GM11168 (cell line): ENCODE data around the gene PCGF1.

ENCODE experiments used
- in situ Hi-C: fragments of 300-500 bp; cut with MboI; formaldehyde crosslinking; loops from one replicate; pipeline ENCODE4 v1.12.0; 2022; ENCODE audit warnings: low sequenced_read_pairs; ENCODE audit not compliant: unreplicated experiment

The PCGF1 gene

DNA sequence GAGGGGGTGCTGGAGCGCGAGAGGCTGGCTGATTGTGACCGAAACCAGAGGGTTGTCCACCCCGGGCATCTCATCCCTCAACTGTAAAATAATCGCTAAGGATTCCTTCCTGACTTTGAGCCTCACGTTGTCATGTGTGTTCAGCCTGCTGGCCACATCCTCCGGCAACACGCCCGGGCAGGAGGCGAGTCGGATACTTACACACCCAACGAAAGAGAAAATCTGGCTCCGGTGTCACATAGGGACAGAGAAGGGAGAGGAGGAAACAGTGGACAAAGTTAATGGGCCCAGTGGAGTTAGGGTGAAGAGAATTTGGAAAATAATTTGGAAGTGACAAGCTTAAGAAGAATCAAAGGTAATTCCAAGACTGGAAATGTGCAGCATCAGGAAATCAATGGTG is 9.2 kb upstream of the PCGF1 start:
- in situ Hi-C loops, result no loop called here

DNA sequence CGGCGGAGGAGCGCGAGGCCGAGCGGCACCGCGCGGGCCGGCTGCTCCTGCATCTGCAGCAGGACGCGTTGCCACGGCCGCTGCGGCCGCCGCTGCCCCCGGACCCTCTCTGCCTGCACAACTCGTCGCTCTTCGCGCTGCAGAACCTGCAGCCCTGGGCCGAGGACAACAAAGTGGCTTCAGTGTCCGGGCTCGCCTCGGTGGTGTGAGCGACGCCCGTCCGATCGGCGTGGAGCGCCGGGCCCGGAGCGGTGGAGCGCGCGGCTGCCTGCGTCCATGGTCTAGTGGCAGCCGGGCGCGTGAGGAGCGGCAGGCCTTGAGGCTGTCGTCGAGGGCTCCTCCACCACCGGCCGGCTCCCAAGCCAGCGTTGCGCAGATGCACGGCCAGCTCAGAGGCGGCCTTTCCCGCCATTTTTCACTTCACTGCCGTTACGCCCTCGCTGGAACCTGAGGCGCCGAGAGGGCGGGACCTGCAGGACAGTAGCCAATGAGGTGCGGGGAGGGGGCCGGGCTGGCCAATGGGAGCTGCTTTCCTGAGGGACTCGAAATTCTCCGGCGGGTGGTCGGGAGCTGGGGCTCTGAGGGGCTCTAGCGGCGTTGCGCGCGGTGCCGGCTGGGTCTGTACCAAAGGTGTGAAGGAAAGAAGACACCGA is 8.6 kb upstream of the PCGF1 start:
- in situ Hi-C loops, result no loop called here

DNA sequence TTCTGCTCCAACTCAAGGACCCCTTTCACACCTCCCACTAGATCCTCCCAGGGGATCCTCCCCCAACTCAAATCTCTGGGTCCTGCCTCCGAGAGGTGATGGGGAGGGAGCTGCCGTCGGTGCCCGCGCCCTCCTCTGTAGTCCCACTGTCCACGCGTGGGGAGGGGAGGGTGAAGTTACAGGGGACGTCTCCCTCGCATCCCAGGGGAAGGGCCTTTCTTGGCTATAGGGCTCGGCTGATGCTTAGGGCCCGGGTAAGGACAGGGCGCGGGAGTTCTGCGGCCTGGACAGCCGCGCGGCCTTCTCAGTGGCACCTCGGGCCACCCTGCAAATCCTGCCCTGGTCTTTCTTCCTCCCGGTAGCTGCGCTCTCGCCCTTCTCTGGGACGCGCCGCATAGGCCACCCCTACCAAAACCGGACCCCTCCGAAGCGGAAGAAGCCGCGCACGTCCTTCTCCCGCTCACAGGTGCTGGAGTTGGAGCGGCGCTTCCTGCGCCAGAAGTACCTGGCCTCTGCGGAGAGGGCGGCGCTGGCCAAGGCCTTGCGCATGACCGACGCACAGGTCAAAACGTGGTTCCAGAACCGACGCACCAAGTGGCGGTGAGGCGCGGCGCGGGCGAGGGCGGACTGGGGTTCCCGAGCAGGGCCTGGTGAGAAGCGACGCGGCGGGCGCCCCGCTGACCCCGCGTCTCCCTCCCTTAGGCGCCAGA is 7.9 kb upstream of the PCGF1 start:
- in situ Hi-C loops, result no loop called here

DNA sequence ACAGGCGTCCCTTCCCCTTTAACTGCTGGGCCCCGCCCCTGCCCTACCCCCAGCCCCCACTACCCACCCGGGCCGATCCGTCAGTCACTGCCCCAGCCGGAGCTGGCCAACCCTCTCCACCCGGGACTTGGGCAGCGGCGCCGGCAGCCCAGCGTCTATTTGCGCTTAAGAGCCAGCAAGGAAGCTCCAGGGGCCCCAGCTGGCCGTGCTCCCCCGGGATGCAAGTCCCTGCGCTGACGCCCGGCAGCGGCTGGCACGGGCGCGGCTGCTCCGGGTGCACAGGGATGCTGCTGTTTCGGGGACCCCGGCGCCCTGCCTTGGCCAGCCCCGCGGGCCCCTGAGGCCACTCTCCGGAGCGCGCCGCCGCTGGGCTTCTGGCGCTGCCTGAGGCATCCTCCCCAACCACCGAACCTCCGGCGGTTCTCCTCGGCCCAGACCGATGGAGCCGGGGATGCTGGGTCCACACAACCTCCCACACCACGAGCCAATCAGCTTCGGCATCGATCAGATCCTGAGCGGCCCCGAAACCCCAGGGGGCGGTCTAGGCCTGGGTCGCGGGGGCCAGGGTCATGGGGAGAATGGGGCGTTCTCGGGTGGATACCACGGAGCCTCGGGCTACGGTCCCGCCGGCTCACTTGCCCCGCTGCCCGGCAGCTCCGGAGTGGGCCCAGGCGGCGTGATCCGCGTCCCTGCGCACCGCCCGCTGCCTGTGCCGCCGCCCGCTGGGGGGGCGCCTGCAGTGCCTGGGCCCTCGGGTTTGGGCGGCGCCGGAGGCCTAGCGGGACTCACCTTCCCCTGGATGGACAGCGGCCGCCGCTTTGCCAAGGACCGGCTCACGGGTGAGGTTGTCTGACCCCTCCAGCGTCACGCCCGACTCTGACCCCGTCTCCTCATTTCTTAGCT is 7.1 kb upstream of the PCGF1 start, which contains the start of gene TLX2:
Gene TLX2 (plus strand): TSS at position 83 of the 903 bp plus-strand sequence. CDS start 357 bp downstream, at position 440.
- in situ Hi-C loops, result no loop called here

GRCh38 chr2:74513605-74514367 is 6.3 kb upstream of the PCGF1 start:
- in situ Hi-C loops, result no loop called here

DNA sequence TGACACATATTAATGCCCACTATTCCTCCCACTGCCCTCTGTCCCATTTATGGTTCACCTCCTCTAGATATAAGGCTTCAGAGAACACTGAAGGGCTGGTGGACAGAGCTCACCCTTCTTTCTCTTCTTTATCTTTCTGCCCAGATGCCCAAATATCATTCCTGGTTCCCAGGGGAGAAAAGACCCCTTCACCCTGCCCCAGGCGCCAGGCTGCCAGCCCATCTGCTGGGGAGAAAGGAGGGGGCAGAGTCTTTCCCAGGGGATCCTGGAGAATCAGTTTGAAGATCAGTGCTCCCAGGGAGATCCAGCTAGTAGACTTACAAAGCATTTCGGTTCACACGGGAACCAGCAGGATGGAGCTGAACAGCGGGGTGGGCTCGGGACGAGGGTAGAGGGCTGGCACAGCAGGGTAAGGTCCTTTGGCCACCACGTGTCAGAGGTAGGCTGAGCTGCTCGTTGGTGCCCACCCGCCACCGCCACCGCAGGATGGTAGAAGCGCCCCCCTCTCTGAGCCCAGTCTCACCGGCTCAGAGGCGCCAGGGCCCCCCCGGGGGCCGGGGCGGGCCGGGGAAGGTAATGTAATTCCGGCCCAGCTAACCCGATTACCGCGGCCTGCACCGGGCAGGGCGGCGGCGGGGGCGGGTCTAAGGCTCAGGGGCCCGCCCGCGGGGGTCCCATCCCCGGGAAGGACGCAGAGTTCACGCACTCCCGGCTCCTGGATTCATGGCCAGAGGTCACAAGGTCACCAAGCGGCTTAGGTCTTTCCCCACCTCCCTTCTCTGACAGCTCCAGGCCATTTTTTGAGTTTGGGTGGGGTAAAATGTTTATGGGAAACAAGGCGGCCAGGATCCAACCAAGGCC is 5.5 kb upstream of the PCGF1 start:
- in situ Hi-C loops, result no loop called here

DNA sequence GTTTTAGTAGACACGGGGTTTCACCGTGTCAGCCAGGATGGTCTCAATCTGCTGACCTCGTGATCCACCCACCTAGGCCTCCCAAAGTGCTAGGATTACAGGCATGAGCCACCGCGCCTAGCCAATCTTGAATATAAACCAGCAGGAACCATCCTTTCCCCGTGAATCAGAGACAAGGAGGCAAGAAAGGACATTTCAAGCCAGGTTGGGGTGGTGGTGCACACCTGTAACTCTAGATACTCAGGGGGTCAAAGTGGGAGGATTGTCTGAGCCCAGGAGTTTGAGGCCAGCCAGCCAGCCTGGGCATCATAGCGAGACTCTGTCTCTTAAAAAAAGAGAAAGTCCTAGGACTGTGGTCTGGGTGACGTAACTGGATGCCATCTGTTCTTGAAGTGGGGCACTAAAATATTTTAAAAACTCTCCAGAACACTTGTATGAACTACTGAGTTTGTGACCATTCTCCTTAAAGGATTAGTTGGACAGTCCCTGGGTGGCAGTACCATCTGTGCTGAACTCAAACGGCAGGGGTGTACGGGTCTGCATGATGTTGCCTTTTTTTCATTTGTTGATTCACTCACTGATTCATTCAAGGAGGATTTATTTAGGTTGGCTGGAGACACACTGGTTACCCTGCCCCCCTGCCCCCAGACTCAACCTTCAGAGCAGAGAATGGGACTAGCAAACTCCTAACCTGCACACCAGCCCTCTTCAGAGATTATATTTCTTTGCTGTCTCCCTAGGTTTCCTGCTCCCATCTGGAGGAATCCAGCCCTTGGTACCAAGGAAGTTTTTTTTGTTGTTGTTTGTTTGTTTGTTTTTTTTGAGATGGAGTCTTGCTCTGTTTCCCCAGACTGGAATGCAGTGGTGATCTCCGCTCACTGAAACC is 3.9 kb upstream of the PCGF1 start:
- in situ Hi-C loops, result no loop called here

- in situ Hi-C loops, result no loop called here
Measured at GRCh38 chr2:74510272-74510671, 2.8 kb upstream of the PCGF1 start.

DNA sequence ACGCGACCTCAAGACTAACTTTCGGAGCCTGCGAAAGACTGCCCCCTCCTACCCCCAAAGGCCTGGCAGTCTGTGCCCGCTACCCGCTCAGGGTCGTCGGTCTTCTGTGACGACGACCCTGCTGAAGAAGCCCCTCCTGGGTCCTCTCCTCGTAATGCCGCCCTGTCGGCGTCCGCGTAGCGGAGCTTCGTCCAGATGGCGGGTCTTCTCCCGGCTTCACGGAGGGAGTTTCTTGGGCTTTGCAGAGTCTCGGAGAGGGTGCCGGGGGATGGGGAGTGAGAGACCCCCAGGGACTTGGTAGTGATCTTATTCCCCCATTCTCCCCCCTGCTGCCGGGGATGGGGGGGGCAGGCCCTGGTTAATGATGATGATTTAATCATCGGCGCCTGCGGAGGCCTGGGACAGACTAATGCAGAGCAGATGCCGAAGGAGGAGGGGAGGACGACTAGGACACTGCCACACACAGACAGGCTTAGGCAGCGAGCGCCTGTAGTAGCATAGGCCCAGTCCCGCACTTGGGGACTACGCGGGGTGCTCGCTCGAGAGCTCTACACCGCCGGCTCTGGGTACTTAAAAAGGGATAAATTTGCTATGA is 528 bp upstream of the PCGF1 start:
- in situ Hi-C loops, result no loop called here

- in situ Hi-C loops, result no loop called here
Measured at GRCh38 chr2:74505448-74506246, 1.8 kb downstream of the PCGF1 start.

GRCh38 chr2:74504591-74504990 is 2.9 kb downstream of the PCGF1 start:
- in situ Hi-C loops, result no loop called here

DNA sequence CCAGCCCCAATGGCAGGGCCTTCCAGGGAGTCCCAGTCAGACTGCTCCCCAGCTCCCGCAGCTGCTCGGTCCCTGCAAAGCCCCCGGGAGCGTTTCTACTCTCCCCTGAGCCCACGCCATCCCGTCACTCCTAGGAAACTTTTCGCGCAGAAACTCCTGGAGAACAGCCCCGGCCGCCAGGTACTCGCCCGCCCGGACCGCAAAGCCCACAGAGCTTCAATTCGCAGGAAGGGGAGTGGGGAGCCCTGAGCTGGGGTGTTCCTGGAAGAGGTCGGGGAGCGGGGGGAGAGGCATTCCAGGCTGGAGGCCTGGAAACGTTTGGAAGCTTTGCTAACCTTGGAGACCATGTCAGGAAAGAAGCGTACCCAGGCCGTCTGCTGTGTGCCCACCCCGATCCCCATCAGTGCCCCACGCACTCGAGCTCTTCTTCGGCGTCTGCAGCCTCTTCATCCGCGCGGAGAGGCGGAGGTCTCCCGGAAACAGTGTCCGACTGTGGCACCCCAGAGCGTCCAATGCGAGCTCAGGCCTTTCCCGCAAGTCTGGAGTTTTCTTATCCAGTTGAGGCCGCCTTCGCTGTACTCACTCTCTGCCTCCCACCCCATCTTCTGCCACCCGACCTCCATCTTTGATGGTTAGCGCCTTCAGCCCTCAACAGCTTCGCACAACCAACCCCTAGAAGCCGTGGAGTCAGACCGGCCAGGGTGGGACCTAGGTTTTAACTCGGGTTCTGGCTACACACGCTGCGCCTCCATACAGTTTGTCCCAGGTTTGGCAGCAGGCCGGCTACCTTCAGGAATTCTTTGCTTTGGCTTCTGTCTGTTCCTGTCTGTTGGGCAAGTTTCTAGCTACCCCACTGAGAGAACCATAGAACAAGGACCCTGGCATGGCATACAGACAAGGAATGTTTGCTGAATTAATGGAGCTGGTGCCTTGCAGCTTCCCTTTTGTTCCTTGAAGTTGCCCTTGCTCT is 3.7 kb downstream of the PCGF1 start:
- in situ Hi-C loops, result no loop called here

DNA sequence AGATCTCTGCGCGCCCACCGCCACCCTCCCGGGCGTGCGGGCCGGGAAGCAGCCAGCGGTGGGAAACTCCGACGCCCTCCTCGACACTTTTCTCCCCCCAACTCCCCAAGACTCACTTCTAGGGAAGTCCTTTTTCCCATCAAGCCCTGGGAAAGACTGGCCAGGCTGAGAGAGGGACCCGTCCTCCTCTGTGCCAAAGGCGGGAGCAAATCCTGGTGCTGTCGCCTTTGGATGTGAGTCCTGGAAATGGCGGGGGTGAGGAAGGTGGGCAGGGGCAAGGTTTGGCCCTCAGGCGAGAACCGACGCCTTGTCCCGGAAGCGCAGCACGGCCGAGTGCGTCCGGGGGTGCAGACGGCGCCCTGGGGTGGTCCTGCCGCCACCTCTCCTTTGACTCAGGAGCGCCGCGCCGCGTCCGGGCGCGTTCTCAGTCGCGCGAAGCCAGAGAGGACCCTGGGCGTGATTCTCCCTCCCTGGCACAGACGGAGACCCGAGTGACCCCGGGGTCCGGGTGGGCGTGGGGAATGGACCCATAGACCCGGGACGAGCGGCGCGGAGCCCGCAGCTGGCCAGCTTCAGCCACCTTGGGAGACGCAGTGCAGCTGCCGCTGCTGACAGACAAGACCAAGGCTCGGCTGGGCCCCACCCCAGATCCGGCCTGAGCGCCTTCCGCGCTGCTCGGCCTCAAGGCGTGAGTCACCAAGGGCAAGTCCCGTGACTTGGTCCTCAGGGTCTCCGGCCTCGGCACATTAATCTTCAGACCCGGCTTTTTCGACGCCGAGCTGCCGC is 4.6 kb downstream of the PCGF1 start:
- in situ Hi-C loops, result no loop called here

DNA sequence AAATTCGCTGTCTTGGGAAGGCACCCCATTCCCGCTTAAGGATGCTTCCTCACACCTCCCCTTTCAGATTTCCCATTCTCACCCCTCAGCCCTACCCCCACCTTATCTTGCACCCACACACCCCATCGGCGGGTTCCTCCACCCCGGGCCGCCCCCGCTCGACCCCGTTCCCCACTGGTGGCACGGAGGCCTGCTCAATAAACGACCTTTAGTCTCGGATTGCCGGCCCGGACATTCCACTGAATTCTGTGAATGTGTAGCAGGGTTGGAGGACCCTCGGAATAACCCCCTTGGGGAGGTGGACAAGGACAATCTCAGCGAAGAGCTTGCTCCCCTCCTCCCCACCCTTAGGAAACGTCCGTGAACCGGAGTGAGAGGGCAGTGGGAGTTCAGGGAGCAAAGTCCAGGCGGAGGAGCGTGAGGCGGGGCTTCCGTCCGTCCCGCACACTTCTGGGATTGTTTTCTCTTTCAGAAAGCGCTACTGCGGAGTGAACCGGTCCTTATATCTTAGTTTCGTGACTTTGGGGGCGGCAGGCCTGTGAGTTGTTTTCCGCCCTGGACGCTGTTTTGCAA is 5.3 kb downstream of the PCGF1 start:
- in situ Hi-C loops, result no loop called here
